NCI-H446 (cell line): ENCODE measurements around the gene ETS1.
A peak's percentile ranks its signal among the peaks of the same experiment; 100 is the strongest.

Experiments
- DNase-seq, 2 experiments: peaks; one replicate each; lab custom pipeline; 2025; lab: John Stamatoyannopoulos, UW

The ETS1 gene

DNA sequence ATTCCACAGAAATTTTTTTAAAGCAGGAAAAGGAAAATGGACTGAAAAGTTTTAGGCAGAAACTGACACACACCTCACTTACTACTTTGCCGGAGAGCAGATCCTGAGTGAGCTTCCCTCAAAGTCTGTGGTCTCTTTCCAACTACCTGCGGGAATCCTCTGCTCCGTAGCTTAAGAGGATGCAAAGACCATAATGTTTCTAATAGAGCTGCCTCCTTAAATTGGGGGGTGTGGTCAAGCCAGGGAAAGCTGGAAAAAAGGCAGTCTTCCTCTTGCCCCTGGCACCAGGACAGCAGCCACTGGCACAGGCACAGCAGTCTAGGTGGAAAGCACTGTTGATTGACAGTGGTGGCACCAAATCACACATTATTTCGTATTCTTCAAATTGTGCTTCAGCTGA, at the start of gene ETS1:
TSS of gene ETS1 (minus strand) at position 144 of the 400 bp plus-strand sequence. CDS start 14,428 bp downstream, outside the sequence.
- no peak for DNase-seq

GRCh38 chr11:128634395-128634794, 47.0 kb upstream of the ETS1 start:
- no peak for DNase-seq

DNA sequence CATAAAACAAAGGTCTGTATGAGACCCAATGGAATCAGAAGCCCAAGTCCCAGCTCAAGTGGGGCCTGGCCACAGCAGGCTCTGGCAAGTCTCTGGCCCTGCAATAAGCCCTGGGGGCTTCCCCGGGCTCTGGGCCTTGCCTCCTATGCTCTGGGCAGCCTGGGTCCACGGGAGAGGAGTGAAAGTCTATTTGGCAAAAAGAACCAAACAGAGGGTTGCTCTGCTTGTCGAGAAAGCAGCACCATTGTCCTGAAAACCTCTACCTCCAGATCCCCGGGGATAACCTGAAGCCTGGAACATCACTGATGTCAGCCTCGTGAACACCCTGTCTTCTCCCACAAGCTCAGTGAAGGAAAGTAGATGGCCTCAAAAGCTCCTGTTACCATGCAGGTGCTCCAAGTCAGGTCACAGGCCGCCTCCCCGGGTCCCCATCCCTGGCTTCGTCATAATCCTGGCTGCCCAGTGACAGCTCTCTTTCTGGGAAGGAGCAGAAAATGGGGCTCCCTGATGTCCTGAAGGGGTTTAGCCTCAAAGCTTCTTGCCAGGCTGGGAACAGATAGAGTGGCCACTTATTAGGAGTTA, 46.1 kb upstream of the ETS1 start:
- DNase-seq = no peak

GRCh38 chr11:128632141-128632791, 44.9 kb upstream of the ETS1 start:
- DNase-seq = no peak

- peak; percentile 6 to 59 for DNase-seq
Measured at GRCh38 chr11:128630367-128631230, 43.2 kb upstream of the ETS1 start.

GRCh38 chr11:128629516-128630106, 42.3 kb upstream of the ETS1 start:
- DNase-seq = no peak

GRCh38 chr11:128628686-128629085, 41.3 kb upstream of the ETS1 start:
- no peak for DNase-seq

GRCh38 chr11:128628325-128628673, 40.9 kb upstream of the ETS1 start:
- no peak for DNase-seq

DNA sequence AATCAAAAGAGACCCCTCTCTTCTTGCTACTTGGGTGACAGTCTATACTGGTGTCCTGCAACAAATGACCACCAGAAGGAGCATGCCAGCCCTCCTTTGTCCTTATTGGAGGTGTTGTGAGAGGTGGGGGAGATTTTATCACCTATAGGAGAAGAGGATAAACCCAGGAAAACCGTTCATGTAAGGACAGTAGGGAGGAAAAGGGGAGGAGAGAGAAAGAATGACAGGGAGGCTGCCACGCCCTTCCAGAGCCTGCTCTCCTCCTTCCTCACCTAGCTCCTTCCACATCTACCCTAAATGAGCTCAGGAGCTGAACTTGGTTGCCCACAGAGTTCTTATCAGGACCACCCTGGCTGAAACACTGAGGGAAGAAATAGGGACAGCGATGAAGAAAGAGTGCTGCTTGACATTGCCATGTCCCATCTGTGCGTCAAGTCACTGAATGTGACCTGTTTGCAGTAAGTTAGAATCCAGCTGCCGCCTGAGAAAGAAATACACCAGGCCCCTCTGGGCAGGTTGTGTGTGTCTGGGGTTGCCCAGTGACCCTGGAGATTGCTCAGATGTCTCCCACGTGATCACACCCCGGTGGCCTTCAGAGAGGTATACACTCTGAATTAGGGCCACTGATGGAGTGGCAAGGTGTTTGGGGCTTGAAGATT, 40.4 kb upstream of the ETS1 start:
- no peak for DNase-seq

GRCh38 chr11:128626913-128627665, 39.7 kb upstream of the ETS1 start:
- DNase-seq = no peak

GRCh38 chr11:128625746-128626145, 38.4 kb upstream of the ETS1 start:
- DNase-seq = no peak

DNA sequence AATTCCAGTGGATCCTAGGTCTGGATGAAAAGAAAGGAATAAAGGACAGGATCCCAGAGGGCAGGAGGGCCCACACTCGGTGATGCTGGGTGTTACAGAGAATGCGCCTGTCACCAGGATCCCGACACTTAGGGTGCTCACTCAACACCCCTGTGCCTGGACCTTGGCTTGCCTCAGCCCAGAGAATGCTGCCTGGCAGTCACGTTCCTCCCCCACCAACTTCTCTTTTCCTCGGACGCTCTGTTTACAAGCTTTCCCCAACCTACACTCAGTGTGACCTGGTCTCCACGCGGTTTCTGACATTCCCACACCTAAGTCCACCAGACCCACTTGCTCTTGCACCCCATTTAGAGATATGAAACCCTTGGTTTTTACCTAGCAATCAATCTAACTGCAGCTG, 38.0 kb upstream of the ETS1 start:
- DNase-seq = no peak

DNA sequence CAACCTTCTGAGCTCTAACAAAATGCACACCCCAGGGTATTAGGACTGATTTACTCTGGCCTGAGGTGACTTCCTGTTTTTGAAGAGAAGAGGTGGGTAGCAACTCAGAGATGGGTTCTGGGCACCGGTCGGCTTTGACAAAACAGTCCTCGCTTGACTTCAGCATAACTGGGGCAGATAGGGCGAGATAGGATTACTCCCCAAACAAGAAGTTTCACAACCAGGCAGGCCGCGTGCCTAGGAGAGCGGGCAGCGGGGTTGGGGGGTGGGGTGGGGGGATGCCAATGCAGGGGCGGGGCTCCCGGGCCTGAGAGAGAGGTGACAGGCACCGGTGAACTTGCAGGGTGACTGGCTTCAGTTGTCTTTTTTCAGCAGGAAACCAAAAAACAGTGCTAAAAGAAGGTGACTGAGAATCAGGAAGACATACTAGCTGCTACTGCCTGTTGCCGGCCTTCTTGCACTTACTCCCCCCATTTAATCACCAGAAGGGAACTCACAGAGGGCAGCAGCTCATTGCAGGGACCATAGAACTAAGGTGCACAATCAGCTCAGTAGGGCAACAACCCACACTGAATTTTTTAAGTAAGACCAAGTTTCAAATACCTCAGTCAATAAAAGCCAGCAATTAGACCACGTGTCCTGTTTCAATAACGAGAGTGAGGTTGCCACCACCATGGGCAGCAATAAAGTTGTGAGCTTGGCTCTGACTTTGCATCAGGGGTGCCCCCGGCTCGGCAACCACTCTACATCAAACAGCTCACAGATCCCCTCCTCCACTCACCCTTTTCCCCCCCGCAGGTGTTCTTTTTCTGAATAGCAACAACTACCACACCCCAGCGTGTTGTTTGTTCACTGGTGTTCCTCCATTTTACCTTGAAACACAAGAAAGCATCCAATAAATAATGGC, 37.2 kb upstream of the ETS1 start:
- DNase-seq = no peak

DNA sequence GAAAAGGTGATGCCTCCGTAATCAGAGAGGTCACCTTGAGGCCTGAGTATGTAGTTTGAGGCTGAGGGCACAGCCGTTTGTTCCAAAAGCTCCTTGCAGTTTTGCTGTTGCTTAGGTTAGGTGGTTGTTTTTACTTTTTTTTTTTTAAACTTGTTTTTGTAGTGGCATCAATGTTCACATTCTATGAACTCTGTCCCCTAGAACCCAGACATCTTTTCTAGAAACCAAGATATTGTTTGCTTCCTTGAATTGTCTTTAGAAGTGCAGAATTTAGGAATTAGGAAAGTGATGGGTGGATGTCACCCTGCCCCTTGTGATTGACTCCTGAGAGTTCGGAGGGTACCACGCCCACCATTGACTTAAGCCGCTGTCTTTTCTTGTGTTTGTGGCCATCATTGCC, 35.7 kb upstream of the ETS1 start:
- DNase-seq = no peak

DNA sequence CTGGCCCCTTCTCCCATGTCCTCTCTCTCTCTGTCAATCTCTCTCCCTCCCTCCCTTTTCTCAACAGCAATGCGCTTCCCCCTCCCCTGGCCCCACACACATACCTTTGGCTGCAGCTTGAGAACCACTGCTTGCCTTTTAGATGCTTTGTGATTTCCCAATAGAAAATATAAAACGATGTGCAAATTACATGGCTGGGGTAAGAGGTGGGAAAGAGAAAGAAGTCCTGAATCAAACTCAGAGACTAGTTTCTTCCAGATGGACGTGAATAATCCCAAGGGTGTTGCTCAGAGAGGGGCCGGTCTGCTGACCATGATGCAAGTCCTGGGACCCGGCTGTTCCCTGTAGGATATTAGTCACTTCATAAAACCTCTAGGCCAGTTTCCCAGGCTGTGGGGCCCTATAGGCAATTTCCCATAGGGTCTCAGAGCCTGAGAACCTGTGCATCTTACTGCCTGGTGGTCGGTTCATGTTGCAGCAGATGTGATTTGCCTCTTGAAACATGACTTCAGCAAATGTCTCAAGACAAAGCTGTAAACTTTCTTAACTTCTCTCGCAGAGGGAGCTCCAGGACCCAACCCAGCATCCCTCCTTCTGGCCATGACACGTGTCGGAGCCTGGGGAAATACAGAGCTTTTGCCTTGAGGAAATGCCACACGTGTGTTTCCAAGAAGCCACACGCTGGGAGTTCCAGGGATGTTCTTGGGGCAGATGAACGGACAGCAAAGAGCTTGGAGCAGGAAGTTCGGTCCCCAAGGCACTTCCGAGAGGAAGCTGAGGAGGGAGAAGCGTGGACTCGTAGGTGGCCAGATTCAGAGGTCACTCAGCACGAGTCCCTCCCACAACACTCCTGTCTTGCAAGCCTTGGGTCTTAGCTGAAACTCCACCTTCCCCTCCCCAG, 34.5 kb upstream of the ETS1 start:
- DNase-seq = no peak

DNA sequence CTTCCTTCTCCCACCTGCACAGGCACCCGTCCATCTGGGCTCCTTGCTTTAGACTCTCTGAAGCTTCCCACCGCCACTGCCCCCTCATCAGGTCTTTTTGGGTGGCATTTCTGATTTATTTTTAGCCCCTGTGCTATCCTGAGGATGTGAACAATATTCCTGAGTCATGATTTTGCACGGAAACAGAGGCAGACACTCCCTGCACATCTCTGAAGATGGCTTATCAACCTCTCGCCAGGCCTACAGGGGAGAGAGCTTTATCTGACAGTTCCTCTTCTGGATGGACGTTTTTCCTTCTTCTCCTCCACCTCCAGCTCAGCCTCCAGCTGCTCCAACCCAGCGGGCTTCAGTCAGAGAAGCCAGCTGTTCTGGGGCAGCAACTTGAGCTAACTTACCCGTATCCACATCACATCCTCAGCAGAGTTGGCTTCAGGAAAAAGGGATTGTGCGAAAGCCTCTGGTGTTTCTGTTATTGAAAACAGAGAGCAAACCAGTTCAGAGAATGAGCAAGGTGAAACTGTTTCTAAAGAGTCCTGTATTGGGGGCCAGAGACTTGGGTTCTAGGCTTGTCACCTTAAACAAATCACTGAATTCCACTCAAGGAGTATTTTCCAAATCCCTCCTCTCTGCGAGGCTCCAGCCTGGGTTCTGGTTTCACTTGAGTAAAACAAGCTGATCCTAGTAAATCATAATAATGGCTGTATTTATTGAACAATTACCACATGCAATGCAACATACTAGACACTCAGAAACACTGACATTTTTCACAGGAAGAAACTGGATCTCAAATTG, 33.1 kb upstream of the ETS1 start:
- DNase-seq = no peak

- DNase-seq = no peak
Measured at GRCh38 chr11:128619540-128620308, 32.4 kb upstream of the ETS1 start.

GRCh38 chr11:128619007-128619406, 31.6 kb upstream of the ETS1 start:
- DNase-seq = no peak
